ENCODE measurements around the gene RNF187.
A peak's percentile ranks its signal among the peaks of the same experiment; 100 is the strongest.

The RNF187 gene

DNA sequence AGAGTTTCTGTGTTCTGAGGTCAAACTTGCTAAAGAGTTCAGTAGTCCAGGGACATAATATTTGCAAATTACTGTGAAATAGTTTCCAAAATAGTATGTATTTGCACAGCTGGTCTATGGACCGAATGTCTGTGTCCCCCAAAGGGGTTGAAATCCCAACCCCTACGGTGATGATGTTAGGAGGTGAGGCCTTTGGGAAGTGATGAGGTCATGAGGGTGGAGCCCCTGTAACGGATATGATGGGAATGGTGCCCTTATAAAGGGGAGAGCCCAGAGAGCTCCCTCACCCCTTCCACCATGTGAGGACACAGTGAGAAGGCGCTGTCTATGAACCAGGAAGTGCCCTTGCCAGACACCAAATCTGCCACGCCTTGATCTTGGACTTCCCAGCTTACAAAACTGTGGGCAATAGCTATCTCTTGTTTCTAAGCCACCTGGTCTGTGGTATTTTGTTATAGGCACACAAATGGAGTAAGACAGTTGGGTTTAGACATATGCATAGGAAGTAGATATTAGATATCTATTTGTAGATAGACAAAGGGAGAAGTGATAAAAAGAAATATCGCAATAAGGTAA lies 21.7 kb downstream of the RNF187 start:
- DNase-seq (ENCODE audit: low read depth): no peak

- no peak for DNase-seq (ENCODE audit: low read depth)
Measured at GRCh38 chr1:228510101-228510802, 23.1 kb downstream of the RNF187 start.

GRCh38 chr1:228510803-228511413 lies 23.7 kb downstream of the RNF187 start:
- DNase-seq (ENCODE audit: low read depth): no peak

DNA sequence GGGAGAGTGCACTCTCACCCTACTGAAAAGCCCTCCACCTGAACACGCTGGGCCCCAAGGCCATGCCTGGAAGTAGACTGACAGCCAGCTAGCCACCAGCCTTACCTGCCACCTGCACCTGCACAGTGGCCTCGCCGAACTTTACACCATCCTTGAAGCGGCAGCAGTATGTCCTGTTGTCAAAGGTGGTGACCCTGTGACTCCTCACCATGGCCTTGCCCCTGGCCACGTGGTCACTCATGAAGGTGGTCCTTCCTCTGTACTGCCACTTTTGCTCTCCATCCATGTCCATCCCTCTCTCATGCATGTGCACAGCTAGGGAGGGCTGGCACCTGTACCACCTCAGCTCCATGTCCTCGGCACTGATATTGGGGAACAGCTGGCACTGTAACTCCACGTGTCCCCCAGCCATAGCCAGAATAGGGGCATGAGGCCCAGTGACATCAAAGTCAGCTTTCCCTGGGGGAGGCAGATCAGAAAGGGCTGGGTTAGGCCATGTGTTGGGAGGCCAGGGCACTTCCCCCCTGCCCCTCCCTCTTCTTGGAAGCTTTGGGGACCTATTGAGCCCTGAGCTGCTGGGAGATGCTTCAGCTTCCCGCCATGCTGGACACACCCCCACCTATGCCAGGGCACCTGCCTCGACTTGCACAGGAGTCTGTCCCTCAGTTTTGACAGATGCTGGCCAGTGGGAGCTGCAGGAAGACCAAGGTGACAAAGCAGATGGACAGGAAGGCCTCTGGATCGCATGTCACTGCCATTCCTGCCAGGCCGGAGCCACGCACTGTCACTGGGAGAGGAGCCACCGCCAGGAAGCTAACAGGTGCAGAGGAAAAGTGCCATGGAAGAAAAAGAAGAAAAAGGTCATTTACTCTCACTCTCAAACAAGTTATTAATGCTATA lies 24.6 kb downstream of the RNF187 start:
- DNase-seq (ENCODE audit: low read depth): no peak

DNA sequence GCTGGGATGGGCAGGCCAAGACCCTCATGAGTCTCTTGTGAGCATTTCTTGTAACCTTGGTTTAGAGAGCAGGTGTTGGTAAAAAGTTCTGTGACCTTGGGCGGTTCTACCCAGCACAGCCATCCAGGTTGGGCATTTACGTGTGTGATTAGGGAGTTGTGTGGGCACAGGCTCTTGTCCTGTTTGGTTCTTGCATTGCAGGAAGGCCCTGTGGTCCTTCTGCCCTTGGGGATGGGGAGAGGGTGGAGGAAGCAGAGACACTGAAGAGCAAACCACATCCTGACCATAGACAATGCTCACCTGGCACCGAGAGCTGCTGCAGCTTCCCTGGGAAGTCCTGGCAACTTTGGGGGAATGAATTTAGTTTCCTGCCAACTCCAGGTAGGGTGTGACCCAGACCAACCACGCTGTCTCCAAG lies 25.6 kb downstream of the RNF187 start:
- no peak for DNase-seq (ENCODE audit: low read depth)

GRCh38 chr1:228513236-228513900 lies 26.2 kb downstream of the RNF187 start:
- DNase-seq (ENCODE audit: low read depth): no peak

DNA sequence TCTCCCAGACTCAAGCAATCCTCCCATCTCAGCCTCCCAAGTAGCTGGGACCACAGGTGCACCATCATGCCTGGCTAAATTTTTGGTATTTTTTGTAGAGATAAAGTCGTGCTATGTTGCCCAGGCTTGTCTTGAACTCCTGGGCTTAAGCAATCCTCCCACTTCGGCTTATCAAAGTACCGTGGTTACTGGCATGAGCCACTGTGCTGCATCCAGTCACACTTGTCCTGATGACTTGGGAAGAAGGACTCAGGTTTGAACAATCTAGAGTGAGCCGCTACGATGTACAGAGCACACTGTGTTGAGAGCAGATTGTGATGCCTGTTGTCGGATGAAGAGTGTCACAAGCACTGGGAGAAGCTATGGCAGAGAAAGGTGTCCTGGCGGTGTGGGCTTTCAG lies 27.2 kb downstream of the RNF187 start:
- no peak for DNase-seq (ENCODE audit: low read depth)

DNA sequence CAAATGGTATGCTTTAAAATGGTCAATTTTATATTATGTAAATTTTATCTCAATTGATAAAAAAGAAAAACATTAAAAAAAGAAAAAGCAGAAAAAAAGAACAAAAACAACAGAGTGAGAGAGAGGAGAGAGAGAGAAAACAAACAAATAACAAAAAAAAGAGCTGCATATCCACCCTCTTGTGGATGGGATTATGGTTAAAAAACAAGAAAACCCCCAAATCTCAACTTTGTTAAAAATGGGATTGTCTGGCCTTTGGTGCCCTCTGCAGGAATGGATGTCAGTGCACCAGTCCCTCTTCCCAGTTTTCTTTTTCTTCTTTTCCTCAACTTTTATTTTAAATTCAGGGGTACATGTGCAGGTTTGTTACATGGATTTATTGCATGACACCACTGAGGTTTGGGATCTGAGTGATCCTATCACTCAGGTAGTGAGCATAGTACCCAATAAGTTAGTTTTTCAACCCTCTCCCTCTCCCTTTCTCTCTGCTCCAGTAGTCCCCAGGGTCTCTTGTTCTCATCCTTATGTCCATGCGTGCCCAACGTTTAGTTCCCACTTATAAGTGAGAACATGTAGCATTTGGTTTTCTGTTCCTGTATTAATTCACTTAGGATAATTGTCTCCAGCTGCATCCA lies 28.1 kb downstream of the RNF187 start:
- DNase-seq (ENCODE audit: low read depth): peak; percentile 28

DNA sequence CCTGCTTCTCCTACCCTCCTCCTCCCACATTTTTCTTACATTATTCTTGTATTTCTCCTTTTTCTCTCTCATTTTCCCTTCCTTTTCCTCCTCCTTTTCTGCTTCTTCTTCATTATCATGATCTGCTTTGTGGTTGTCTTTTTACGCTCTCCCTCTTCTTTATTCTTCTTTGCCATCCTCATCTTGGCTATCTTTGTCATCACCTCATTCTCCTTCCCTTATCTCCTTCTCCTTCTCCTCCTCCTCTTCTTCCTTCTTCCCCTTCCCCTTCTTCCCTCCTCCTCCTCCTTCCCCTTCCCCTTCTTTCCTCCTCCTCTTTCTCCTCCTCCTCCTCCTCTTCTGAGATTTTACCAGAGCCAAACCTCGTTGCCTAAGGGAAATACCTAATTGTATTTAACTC lies 30.5 kb downstream of the RNF187 start:
- no peak for DNase-seq (ENCODE audit: low read depth)

- no peak for DNase-seq (ENCODE audit: low read depth)
Measured at GRCh38 chr1:228527596-228527995, 40.4 kb downstream of the RNF187 start.

GRCh38 chr1:228528612-228529011 lies 41.4 kb downstream of the RNF187 start:
- no peak for DNase-seq (ENCODE audit: low read depth)

GRCh38 chr1:228530086-228530758 lies 43.0 kb downstream of the RNF187 start:
- DNase-seq (ENCODE audit: low read depth): no peak

GRCh38 chr1:228530951-228531731 lies 44.0 kb downstream of the RNF187 start:
- DNase-seq (ENCODE audit: low read depth): no peak

DNA sequence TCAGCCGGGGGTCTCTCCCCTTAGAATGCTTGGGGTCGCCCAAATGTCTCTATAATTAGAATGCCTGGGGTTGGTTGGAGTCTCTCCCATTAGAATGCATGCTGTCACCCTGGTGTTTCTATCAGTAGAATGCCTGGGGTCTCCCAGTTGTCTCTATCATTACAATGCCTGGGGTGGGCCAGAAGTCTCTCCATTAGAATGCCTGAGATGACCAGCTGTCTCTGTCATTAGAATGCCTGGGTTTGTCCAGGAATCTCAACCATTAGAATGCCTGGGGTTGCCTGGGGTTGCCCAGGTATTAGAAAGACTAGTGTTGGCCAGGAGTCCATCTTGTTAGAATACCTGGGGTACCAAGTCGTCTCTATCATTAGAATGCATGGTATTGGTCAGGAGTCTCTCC lies 51.6 kb downstream of the RNF187 start:
- DNase-seq (ENCODE audit: low read depth): no peak

- no peak for DNase-seq (ENCODE audit: low read depth)
Measured at GRCh38 chr1:228540161-228540917, 53.2 kb downstream of the RNF187 start.

DNA sequence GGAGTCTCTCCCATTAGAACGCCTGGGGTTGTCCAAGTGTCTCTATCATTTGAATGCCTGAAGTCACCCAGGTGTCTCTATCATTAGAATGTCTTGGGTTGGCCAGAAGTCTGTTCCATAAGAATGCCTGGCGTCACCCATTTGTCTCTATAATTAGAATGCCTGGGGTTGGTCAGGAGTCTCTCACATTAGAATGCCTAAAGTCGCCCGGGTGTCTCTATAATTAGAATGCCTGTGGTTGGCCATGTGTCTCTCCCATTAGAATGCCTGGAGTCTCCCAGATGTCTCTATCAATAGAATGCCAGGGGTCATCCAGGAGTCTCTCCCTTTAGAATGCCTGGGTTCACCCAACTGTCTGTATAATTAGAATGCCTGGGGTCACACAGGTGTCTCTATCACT lies 54.5 kb downstream of the RNF187 start:
- no peak for DNase-seq (ENCODE audit: low read depth)

GRCh38 chr1:228542376-228542775 lies 55.2 kb downstream of the RNF187 start:
- no peak for DNase-seq (ENCODE audit: low read depth)

GRCh38 chr1:228542981-228543380 lies 55.8 kb downstream of the RNF187 start:
- DNase-seq (ENCODE audit: low read depth): no peak

DNA sequence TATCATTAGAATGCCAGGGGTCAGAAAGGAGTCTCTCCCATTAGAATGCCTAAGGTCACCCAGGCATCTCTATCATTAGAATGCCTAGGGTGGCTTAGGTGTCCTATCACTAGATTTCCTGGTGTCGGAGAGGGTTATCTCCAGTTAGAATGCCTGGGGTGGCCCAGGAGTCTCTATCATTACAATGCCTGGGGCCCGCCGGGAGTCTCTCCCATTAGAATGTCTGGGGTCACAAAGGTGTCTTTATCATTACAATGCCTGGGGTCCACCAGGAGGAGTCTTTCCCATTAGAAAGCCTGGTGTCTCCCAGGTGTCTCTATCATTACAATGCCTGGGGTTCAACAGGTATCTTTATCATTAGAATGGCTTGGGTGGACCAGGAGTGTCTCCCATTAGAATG lies 56.2 kb downstream of the RNF187 start:
- no peak for DNase-seq (ENCODE audit: low read depth)

All from fibroblast of gingiva (primary cell).